D721Med (cell line): ENCODE data around the gene SEPTIN8.

Experiments used
- DNase-seq: peaks from one replicate; pipeline ENCODE4 v3.0.0; 2011; ENCODE audit warnings: low spot score; ENCODE audit not compliant: insufficient read length
- FAIRE-seq: peaks from 2 replicates; lab custom pipeline; 2011; peaks lifted over from hg19 to GRCh38; lab: Jason Lieb, UNC
- TF ChIP-seq, protein P1 (sequence below): IDR thresholded peaks from 2 replicates; pipeline ENCODE4 v1.5.1; 2012; ENCODE audit warnings: mild to moderate bottlenecking, control low read depth; ENCODE audit not compliant: insufficient read depth; ENCODE audit errors: missing control alignments

SEPTIN8 gene

DNA sequence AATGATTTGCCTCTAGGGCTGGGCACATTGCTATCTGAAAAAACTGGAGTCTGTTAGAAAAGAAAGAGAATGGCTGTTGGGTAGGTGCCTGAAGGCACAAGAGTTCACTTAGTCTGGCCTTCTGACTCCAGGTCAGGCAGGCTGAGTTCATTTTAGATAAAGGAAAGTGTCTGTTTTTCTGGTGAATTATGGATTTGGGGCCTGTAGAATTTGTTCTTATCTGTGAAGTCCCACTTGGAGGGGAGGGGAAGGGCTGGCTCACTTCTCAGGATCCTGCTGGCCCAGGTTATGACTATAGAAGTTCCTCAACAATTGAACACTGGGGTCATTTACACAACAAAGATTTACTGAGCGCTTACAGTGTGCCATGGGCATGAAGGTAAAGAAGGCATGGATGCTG, 11.5 kb upstream of the SEPTIN8 start:
- TF ChIP-seq, protein P1, sequence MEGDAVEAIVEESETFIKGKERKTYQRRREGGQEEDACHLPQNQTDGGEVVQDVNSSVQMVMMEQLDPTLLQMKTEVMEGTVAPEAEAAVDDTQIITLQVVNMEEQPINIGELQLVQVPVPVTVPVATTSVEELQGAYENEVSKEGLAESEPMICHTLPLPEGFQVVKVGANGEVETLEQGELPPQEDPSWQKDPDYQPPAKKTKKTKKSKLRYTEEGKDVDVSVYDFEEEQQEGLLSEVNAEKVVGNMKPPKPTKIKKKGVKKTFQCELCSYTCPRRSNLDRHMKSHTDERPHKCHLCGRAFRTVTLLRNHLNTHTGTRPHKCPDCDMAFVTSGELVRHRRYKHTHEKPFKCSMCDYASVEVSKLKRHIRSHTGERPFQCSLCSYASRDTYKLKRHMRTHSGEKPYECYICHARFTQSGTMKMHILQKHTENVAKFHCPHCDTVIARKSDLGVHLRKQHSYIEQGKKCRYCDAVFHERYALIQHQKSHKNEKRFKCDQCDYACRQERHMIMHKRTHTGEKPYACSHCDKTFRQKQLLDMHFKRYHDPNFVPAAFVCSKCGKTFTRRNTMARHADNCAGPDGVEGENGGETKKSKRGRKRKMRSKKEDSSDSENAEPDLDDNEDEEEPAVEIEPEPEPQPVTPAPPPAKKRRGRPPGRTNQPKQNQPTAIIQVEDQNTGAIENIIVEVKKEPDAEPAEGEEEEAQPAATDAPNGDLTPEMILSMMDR = no peak
- FAIRE-seq = no peak
- DNase-seq = no peak

DNA sequence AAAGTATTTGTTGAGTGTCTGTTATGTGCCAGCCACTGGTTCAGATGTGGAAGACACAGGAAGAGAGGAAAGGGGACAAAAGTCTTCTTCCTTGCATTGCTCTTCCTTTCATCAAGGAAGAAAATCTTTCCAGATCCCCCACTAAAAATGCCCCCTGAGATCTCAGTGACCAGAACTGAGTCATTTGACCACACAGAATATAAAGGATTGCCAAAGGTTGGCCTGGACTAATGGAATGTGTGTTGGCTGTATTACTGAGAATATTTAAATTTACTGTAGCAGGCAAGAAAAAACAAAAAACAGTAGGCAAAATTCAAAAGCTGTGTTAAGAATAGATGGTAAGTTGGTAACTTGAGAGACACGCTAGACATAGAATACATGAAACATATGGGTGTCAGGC, 10.0 kb upstream of the SEPTIN8 start:
- FAIRE-seq (no peak), DNase-seq (no peak)
- TF ChIP-seq, protein P1 = no peak

DNA sequence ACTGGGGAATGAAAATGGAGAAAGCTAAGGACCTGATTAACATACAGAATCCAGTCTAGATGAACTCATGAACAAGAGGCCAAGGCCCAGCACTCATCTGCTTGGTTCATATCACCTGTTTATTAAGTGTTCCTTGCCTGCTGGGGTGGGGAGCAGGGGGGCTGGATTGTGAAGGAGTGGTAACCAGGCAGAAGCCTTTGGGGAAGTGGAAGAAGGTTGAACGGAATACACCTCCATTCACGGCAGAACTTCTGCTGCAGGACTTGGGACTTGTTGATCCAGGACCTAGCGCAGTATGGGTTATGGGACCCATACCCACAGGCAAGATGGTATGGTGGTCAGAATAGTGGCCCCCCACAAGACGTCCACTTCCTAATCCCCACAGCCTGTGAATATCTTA, 8.8 kb upstream of the SEPTIN8 start:
- no peak for FAIRE-seq
- TF ChIP-seq, protein P1 = no peak
- no peak for DNase-seq

DNA sequence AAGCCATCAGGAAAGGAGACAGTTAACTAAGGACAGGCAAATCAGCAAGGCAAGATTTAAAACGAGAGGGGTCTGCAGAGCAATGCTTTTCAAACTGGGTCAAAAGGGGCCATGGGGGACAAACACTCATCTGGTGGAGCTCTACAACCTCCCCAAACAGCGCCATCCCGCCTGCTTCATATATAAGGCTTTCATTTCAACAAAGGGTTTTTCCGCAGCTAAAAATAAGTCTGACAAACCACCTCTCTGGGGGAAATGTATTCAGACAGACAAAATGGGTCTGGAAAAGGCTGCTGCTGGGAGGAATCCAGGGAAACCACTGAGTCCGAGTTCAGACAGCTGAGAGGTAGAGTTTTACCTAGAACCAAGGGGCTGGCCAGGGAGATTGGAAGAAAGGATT, 8.3 kb upstream of the SEPTIN8 start:
- TF ChIP-seq, protein P1 = no peak
- no peak for FAIRE-seq
- DNase-seq = no peak

DNA sequence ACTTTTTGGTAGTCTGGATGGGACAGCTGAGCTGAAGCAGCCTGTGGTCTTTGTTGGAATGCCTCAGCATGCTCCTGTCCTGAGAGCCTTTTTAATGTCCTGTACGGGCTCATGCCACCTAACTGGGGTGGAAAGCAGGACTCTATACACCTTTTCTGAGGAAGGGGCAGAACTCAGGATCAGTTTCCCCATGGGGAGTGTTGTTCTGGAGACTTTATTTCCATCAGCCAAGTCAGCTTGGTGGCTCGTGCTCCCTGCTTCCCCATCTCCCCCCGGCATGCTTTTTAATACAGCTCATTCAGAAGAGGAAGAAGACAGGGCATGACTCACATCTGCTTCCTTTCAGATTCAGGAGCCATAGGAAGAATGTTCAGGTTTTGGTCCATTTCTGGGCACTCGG, 5.1 kb upstream of the SEPTIN8 start:
- DNase-seq (no peak), FAIRE-seq (no peak)
- TF ChIP-seq, protein P1 = no peak

DNA sequence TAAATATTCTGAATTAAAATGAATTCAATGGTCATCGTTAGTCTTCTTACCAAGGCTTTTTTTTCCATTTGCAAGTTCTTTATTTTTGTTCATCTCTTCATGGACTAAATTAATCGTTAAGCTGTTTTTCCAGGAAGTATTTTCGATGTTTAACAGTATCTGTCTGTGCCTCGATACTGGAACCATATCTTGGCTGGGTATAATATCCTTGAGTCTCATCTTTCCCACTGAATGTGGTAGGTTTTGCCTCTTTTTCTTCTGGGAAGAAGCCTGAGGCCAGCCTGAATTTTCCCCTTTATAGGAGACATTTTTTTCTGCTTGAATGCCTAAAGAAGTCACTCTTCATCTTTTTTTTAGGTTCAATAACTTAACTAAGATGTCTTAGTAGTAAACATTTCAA, 4.0 kb upstream of the SEPTIN8 start:
- FAIRE-seq = no peak
- TF ChIP-seq, protein P1 = no peak

DNA sequence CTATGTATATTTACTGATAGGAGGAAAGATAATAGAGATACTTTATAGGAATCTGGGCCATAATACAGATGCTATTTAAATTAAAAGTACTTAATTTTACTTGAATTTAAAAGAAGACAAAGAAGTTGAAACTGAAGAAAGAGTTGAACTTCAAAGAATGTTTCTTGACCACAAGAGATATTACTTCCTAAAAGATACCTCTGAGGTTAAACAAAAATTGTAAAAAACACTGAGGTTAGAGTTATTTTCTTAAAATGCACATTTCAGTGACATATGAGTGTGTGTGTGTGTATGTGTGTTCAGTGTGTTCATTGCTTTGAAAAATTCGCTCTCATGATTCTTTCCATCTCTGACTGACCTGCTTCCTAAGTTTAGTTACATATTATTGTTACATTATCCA, 3.5 kb upstream of the SEPTIN8 start:
- DNase-seq (no peak), FAIRE-seq (no peak)
- TF ChIP-seq, protein P1 = no peak

More for the DNA sequence above, 4.0 kb upstream of the SEPTIN8 start:
- DNase-seq = no peak
